RWPE2 (cell line): Measurements from ENCODE around the gene DNMT3A.

Experiments used
- ATAC-seq: fragments of 200-7000 bp; cut with Tn5 transposase; 3 replicates; pipeline ENCODE4 v1.9.1; 2021; ENCODE audit warnings: low read depth
- DNase-seq: peaks from one replicate; pipeline ENCODE4 v3.0.0-alpha.2; 2020; ENCODE audit warnings: low spot score
- H3K27ac ChIP-seq: fragments of 450-650 bp; 2 replicates; pipeline ENCODE4 v1.5.1; 2017; ENCODE audit warnings: mild to moderate bottlenecking; ENCODE audit not compliant: poor library complexity, severe bottlenecking
- H3K27me3 ChIP-seq: fragments of 250-450 bp; sonication (Bioruptor Pico); 2 replicates; pipeline ENCODE4 v1.5.1; 2021; ENCODE audit warnings: mild to moderate bottlenecking, moderate library complexity; ENCODE audit not compliant: insufficient read depth, poor library complexity, severe bottlenecking
- H3K36me3 ChIP-seq: fragments of 250-450 bp; sonication (Bioruptor Pico); 2 replicates; pipeline ENCODE4 v1.5.1; 2020; ENCODE audit warnings: low read depth, mild to moderate bottlenecking, moderate library complexity
- H3K4me1 ChIP-seq: fragments of 250-450 bp; sonication (Bioruptor Pico); 2 replicates; pipeline ENCODE4 v1.5.1; 2021; ENCODE audit warnings: mild to moderate bottlenecking, moderate library complexity; ENCODE audit not compliant: insufficient read depth, poor library complexity, severe bottlenecking
- H3K4me3 ChIP-seq: fragments of 250-450 bp; sonication (Bioruptor Pico); 2 replicates; pipeline ENCODE4 v1.5.1; 2021; ENCODE audit warnings: mild to moderate bottlenecking, moderate library complexity; ENCODE audit not compliant: severe bottlenecking
- H3K9me3 ChIP-seq: fragments of 250-450 bp; sonication (Bioruptor Pico); 2 replicates; pipeline ENCODE4 v1.5.1; 2021; ENCODE audit warnings: mild to moderate bottlenecking, moderate library complexity; ENCODE audit not compliant: severe bottlenecking
- TF ChIP-seq, protein P1 (sequence below): fragments of 450-650 bp; IDR thresholded peaks from one replicate; pipeline ENCODE4 v1.5.1; 2017; ENCODE audit warnings: mild to moderate bottlenecking, moderate library complexity; ENCODE audit not compliant: poor library complexity, severe bottlenecking

DNMT3A gene

DNA sequence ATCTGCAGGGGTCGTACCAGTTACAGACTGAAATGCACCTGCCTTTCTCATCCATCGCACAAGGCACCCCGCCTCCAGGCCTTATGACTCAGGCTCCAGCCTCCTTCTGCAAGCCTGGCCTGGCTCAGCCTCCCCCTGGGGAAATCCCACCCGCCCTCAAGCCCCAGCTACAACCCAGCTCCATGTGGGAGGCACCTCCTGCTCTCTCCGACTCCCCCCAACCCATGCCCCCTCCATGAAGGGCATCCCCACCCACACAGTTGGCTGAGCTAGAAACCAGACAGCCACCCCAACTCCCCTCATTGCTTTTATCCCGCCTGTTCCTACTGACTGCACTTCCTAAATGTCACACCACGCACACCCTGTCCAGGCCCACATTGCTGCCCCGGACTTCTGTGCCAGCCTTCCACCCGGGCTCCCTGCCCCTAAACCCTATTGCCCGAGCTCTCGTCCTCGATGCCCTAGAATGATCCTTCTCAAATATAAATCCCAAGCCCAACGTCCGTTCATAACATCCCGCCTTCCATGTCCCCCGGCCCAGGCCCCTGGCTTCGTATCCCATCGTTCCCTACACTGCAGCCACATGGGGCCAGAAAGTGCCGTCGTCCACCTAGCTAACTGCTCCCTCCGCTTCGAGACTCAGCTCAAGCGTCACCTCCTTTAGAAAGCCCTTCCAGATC is 9.9 kb downstream of the DNMT3A start:
- H3K36me3 ChIP-seq: no peaks in the 10 kb centered on the region
- DNase-seq (no peak), ATAC-seq (peak; percentile 48; the same call in 1 of the 3 replicates)
- H3K4me1 ChIP-seq: no peaks in the 10 kb centered on the region
- no peak overlapping the region for H3K4me3 ChIP-seq
- H3K27ac ChIP-seq: no peak overlapping the region
- no peaks in the 10 kb centered on the region for H3K27me3 ChIP-seq
- TF ChIP-seq, protein P1, sequence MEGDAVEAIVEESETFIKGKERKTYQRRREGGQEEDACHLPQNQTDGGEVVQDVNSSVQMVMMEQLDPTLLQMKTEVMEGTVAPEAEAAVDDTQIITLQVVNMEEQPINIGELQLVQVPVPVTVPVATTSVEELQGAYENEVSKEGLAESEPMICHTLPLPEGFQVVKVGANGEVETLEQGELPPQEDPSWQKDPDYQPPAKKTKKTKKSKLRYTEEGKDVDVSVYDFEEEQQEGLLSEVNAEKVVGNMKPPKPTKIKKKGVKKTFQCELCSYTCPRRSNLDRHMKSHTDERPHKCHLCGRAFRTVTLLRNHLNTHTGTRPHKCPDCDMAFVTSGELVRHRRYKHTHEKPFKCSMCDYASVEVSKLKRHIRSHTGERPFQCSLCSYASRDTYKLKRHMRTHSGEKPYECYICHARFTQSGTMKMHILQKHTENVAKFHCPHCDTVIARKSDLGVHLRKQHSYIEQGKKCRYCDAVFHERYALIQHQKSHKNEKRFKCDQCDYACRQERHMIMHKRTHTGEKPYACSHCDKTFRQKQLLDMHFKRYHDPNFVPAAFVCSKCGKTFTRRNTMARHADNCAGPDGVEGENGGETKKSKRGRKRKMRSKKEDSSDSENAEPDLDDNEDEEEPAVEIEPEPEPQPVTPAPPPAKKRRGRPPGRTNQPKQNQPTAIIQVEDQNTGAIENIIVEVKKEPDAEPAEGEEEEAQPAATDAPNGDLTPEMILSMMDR: no peak
- peaks cover 2% of the 10 kb centered on the region for H3K9me3 ChIP-seq

DNA sequence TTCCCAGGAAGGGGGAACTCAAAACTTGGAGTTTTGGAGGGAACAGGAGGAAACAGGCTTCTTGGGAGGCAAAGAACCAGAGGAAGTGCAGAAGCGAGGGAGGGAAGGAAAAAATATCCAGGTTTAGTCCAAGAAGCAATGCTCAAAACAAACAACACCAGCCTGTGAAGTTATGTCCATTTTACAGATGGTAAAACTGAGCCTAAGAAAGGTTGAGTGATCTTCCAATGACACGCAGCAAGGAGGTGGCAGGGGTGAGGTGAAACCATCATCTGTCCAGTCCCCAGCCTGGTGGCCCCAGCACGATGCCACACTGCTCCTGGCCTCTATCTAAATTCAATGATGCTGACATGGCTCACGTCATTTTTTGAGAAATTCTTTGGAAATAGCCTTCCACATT is 10.8 kb downstream of the DNMT3A start:
- no peaks in the 10 kb centered on the region for H3K4me1 ChIP-seq
- TF ChIP-seq, protein P1: no peak
- H3K27ac ChIP-seq: no peak overlapping the region
- no peak for ATAC-seq
- H3K9me3 ChIP-seq: peaks cover 8% of the 10 kb centered on the region
- H3K27me3 ChIP-seq: no peaks in the 10 kb centered on the region
- no peak for DNase-seq
- no peak overlapping the region for H3K4me3 ChIP-seq
- no peaks in the 10 kb centered on the region for H3K36me3 ChIP-seq

DNA sequence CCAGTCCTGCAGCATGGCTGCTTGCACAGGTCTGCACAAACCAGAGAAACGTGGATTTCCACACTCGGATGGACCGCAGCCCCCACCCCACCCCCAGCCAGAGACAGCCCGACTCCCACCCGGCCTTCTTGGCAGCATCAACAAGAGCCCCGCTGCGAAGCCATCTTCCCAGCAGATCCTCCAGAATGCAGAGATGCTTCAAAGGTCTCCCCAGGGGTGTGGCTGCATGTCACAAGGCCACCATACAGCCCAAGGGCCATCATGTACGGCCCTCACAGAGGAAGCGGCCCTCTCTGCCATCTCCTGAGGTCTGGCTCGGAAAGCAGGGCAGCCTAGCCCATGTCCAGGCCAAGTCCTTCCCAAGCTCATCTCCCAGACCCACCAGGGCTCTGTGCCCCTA is 11.5 kb downstream of the DNMT3A start:
- no peaks in the 10 kb centered on the region for H3K27me3 ChIP-seq
- H3K4me1 ChIP-seq: no peaks in the 10 kb centered on the region
- no peak overlapping the region for H3K4me3 ChIP-seq
- no peaks in the 10 kb centered on the region for H3K36me3 ChIP-seq
- H3K9me3 ChIP-seq: peaks cover 8% of the 10 kb centered on the region
- ATAC-seq (no peak), DNase-seq (no peak)
- TF ChIP-seq, protein P1: no peak
- H3K27ac ChIP-seq: no peak overlapping the region

DNA sequence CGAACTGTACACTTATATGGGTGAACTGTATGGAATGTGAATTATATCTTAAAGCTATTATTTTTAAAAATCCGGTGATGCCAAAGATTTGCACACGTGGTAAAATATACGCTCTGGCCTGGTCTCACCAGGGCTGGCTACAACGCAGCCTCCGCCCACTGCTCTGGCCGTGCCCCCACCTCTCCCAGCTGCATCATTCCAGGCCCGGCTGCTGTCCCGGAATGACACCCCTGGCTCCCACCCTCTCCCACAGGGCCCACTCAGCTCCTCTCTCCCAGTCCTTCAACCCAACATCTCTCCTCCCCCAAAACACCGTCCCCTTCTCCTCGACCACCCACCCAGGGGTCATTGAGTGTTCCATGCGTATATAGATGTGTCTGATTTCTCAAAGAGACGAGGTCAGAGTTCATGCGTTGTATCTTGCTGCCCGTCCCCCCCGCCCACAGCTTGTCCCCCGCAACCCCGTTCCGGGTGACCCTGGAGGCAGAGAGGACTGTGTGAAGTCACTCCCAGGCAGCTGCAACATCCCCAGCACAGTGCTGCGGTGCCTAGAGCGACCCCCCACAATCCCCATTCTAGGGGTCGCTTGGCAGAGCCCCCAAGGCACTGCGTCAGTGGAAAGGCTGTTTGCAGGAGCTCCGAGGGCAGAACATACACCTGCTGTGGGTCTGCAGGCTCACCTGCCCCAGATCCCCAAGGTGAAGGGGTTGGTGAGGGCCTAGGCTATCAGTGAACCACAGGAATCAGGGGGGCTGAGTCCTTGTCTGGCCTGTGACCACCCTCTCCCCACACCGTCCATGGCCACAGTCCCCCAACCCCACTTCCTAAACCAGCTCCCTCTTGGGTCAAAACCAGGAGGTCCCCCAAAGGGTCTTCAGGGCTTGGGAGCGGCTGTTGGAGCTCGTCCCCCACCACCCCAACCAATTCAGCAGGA is 13.3 kb downstream of the DNMT3A start:
- Histone ChIP-seq H3K27ac (no peak overlapping the region), H3K27me3 (no peaks in the 10 kb centered on the region), H3K4me3 (no peak overlapping the region), H3K4me1 (no peaks in the 10 kb centered on the region), H3K36me3 (no peaks in the 10 kb centered on the region), H3K9me3 (peaks cover 8% of the 10 kb centered on the region)
- TF ChIP-seq, protein P1: no peak
- ATAC-seq (no peak), DNase-seq (no peak)
